ENCODE data around the gene TTC34.
"Not testable (repeated sequence)": the region's sequence is repeated elsewhere in the genome, so short reads cannot be mapped to it uniquely, and the experiment has no call there.

The TTC34 gene

DNA sequence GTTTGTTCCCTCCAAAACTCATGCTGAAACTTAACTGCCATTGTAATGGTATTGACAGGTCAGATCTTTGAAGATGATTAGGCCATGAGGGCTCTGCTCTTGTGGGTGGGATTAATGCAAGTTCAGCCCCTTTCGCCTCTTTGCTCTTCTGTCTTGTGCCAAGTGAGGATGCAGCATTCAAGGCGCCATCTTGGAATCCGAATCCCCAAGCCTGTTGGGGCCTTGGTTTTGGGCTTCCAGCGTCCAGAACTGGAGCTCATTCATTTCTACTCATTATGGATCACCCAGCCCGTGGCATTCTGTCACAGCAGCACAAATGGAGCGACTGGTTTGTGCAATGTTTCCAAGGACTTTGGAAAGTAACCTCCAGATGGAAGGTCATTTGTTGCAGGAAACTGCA, 5.6 kb downstream of the TTC34 start:
- DNase-seq (ENCODE audit: low spot score) = no peak

DNA sequence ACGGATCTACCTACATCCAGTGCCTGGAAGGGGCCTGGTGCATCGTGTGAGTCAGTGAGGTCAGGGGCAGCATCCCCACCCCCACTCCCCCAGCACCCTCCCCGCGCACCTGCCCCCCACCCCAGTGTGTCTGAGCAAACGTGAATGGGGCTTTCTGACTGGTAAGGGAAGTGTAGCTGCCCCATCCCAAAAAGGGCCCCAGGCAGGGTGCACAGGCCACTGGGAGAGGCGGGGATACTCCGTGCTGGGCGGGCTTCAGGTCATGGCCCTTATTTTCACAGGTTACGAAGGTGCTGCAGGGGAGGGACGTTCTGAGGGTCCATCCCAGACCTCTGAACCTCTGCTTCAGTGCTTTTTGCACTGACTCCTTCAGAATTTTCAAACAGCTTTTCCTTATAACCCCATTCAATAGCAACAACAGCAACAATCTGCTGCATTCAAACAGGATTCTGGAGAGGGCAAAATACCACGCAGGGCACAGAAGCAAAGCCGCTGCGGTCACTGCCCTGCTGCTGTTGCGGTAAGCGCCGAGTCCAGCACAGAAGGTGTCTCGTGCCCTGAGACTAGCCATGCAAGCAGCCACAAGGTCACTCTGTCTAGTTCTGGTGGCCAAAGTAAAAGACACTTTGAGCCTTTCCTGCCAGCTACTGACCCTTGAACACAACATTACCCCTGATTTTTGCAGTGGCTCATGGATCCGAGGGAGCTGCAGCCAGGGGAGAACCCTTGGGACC, 10.3 kb downstream of the TTC34 start:
- DNase-seq (ENCODE audit: low spot score) = no peak

DNA sequence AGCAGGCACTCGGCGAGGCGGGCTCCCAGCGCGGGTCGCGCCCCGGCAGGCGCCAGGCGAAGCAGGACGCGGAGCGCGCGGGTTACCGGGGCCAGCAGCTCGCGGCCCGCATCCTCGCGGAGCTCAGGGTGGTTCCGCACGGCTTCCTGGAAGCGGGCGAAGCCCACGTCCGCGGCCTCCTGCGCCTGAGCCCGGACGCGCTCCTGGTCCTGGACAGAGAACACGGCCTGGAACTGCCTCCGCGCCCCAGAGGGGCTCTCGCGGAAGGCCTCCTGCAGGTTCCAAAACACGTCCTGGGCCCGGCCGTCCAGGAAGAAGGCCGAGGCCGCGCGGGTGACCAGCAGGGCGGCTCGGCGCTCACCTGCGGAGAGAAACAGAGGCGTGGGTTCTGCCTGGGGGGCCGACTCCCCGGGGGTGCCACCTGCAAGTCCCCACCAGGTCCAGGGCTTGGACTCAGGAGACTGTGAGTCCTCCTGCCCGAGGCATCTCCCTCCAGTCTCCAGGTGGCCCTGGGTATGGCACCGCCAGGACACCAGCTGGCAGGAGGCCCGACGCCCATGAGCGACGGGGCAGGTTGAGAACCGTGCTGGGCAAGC, 11.4 kb downstream of the TTC34 start:
- no peak for DNase-seq (ENCODE audit: low spot score)

DNA sequence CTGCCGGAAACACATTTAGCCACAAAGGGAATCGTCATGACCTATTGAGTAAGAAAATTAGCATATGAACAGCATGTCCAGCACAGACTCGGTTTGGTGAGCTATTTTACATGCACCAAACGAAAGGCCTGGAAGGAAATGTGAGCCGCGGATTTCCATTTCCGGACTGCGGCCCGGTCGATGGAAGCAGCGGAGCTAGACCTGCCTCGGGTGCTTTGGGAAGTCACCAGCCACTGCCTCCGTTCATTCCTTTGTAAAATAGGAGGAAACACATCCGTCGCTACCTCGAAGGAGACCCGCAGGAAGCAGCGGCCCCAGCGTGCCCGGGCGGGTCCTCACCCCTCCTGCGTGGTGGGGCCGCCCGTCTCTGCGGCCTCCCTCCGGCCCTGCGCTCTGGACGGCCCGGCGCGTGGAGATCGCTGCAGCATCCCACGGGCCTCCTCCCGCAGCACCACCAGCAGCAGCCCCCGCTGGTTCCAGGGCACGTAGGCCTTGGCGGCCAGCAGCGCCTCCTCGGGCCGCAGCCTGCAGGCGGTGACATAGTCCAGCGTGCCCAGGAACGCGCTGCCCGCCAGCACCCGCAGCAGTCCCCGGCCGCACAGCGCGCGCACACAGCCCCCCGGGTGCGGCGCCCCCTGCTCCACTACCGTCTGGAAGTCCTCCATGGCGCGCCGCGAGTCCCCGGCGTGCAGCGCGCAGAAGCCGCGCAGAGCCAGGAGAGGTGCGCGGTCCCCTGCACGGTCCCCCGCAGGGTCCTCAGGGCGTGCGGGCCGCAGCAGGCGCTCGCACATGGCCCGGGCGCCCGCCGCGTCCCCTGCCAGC, 12.1 kb downstream of the TTC34 start:
- no peak for DNase-seq (ENCODE audit: low spot score)

DNA sequence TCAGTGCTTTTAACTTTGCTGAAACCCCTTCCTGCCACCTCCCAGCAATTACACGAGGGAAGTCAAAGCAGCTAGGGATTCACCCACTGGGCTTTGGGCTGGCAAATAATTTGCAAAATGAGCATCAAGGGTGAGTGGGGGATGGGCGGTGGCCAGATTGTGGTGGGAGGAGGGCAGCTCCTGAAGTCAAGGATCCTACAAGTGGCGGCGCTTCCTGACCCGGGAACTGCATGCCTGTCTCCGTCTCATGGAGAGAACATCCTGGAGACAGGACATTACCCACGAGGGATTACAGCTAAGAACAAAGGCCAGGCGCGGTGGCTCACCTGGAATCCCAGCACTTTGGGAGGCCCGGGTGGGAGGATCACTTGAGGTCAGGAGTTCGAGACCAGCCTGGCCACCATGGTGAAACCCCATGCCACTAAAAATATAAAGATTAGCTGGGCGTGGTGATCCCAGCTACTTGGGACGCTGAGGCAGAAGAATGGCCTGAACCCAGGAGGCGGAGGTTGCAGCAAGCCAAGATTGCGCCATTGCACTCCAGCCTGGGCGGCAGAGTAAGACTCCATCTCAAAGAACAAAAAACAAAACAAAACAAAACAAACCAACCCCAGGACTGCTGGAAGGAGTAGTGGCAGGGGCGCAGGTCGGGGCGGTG, 12.9 kb downstream of the TTC34 start:
- DNase-seq (ENCODE audit: low spot score) = no peak

DNA sequence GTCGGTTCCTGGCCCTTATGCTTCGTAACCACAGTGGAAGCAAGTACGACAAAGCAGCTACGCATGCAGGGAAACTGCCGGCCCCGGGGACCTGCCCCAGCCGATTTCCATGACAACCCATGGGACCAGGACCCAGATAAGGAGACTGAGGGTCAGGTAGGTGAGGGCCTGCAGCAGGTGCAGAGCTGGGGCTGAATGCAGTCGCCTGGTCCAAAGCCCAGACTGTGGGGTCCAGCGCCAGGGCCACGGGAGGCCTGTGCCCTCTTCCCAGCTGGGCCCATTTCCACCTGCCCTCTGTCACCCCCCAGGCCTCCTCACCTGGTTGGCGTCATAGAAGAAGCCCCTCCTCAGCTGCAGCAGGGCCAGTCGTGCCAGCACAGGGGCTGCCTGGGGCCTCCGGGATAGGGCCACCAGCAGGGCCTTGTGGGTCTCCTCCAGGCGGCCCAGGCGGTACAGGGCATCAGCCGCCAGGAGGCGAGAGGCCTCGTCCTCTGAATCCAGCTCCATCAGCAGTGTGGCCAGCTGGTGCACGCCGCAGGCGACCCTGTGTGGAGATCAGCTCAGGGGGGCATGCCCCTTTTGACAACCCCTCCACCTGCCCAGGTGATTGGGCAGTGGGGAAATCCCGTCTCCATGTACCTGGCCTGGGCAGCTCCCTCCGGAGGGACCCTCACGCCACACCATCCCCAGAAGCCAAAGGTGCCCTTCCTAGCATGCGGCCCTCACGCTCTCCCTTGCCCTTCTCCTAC, 14.2 kb downstream of the TTC34 start:
- no peak for DNase-seq (ENCODE audit: low spot score)

DNA sequence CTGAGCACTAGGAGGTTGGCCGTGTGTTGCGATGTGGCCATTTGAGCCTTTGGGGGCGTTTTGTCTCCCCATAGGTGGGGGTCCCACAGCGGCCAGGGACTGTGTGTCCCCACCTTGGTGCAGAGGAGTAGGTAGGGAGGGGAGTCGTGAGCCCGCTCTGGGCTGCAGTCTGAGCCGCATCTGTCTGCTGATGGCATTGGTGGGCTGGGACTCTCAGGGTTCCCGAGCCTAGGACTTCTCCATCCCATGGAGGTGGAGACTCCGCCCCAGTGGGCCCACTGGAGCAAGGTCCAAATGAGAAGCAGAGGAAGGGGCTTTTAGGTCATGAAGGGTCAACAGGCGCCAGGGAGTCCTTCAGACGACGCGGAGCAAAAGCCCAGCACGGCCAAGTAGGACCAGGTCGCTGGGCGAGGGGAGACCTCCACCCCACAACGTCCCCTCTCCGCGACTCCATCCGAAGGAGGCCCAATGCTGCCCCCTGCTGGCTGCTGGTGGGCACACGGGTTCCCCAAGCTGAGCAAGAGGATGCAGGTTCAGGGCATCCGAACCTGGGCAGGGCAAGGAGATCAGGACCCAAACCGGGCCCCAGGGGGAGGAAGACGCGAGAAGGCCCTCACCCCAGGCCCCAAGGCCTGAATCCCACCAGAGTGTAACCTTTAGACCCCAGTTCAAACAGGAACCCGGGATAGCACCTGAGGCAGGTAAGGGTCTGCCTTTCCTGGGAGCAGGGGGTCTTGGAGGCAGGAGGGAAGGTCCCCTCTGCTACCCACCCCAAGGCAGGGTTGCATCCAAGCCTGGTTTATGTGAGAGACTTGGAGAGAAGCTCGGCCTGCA, 14.9 kb downstream of the TTC34 start:
- DNase-seq (ENCODE audit: low spot score) = no peak

DNA sequence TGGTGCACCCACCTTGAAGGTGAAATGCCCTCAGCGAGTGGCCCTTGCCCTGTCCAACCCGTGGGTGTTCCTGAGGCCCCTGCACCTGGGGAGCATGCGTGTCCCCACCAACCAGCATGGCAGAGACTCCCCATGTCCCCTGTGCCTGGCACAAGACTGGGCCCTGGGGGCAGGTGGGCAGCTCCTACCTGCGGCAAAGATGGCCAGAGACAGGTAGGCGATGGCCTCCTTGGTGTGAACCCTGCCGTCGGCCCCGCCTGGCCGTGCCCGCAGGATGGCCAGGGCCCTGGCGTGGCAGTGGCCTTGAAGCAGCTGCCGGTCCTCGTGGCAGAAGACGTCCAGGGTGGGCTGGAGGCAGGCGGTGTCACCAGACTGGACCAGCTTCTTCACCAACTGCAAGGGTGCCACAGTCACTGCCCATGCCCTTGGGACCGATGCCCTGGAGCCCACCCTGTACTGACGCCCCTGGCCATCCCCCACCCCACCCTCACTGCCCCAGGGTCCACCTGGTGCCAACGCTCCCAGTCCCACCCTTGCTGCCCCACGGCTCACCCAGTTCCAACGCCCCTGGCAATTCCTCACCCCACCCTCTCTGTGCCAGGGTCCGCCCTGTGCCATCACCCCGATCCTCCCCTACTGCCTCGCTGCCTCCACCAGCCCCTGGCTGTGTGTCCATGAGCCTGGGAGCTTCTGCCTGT, 15.7 kb downstream of the TTC34 start:
- no peak for DNase-seq (ENCODE audit: low spot score)

DNA sequence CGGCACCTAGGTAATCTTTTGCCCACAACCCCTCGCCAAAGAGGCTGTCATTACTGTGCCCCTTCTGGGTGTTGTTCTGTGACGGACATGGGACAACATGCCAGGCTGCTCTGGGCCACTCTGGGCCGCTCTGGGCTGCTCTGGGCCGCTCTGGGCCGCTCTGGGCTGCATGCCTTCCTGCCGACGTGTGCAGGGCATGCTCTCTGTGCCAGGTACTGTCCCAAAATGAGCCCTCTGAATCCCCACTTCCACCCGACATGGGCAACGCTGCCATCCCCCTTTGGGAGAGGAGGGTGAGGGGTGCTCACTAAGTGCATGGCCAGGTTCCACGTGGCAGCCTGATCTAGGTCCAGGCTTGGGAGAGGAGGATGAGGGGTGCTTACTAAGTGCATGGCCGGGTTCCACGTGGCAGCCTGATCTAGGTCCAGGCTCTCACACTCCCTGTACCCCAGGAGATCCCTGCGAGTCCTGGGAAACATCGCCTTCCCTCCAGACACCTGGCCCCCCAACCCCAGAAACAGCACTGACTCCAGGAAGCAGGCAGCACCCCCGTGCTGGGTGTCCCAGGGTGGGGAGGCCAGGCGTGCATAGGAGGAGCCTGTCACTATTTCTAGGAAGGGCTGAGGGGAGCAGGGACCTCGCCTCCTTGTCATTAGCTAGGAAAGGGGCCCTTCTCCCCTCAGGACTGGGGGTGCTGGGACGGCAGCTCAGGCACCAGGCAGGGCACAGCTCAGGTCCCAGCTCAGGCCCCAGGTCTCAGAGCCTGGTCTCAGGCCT, 16.5 kb downstream of the TTC34 start:
- DNase-seq (ENCODE audit: low spot score) = no peak

DNA sequence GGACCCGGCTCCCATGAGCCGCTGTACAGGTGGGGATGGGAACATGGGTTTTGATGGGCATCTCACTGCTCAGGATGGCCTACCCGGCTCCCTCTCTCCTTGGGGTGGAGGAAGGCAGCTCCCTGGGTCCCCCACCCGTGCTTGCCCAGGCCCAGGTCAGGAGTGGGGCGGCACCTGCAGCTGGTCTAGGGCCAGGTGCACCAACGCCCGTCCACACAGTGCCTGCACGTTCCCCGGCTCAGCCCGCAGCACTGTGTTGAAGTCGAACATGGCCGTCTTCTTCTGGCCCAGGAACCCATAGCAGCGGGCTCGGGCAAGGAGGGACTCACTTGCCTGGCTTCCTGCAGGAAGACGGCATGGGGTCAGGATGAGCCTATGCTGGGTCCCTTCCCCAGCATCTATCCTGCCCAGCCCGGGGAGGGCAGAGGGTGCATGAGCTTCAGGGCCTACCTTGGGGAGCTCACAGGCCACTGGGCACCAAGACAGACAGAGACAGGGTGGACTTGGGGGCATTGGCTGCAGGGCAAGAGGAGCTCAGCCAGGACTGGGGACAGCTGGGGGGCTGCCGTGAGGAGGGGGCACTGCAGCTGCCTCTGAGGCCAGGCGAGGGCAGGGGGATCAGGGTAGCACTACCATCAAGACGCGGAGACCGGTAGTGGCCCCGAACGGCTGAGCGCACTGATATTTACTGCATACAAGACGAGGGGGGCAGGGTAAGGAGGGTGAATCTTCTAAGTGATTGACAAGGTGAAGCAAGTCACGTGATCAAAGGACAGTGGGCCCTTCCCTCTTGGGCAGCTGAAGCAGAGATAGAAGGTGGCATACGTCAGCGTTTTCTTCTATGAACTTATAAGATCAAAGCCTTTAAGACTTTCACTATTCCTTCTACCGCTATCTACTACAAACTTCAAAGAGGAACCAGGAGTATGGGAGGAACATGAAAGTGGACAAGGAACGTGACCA, 17.8 kb downstream of the TTC34 start:
- DNase-seq (ENCODE audit: low spot score) = no peak

DNA sequence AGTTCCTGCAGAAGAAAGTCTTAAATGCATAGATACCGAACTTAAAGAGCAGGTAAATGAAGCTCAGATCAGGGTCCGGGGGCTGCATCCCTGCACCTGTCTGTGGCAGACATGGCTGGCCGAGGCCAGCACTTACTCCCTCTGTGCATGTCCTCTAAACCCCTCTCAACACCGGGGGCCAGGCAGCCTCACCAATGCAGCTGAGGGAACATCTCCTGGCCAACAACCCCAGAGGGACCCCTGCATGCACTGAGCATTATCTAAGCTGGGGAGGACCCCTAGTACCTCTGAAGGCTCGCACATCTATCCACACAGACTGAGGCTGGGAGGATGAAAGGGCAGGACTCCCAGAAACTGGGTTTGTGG, 18.4 kb downstream of the TTC34 start:
- DNase-seq (ENCODE audit: low spot score) = no peak

DNA sequence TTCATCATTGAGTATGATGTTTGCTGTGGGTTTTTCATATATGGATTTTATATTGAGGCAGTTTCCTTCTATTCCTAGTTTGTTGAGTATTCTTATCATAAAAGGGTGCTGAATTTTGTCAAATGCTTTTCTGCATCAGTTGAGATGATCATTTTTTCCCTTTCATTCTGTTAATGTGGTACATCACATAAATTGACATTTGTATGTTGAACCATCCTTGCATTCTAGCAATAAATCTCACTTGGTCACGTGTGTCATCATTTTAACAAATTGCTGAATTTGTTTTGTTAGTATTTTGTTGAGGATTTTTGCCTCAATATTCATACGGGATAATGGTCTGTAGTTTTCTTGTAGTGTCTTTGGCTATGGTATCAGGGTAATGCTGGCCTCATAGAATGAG, 19.9 kb downstream of the TTC34 start:
- DNase-seq (ENCODE audit: low spot score) = no peak

DNA sequence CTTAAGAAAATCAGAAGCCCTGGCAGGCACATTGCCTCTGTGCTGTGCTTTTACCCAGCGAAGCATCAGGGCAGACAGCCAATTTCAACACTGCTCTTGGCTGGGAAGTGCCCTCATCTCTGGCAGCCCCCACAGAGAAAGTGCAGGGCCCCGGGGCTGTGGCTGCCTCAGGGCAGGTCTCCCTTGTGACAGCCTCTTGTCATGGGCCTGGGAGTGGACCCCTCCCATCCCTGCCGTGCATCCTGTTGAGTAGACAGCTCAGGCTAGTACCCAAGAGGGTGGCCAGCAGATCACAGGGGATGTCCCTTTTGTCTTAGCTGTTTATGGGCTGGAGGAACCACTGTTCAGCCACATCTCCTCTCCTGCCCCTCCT, 23.3 kb downstream of the TTC34 start:
- no peak for DNase-seq (ENCODE audit: low spot score)

DNA sequence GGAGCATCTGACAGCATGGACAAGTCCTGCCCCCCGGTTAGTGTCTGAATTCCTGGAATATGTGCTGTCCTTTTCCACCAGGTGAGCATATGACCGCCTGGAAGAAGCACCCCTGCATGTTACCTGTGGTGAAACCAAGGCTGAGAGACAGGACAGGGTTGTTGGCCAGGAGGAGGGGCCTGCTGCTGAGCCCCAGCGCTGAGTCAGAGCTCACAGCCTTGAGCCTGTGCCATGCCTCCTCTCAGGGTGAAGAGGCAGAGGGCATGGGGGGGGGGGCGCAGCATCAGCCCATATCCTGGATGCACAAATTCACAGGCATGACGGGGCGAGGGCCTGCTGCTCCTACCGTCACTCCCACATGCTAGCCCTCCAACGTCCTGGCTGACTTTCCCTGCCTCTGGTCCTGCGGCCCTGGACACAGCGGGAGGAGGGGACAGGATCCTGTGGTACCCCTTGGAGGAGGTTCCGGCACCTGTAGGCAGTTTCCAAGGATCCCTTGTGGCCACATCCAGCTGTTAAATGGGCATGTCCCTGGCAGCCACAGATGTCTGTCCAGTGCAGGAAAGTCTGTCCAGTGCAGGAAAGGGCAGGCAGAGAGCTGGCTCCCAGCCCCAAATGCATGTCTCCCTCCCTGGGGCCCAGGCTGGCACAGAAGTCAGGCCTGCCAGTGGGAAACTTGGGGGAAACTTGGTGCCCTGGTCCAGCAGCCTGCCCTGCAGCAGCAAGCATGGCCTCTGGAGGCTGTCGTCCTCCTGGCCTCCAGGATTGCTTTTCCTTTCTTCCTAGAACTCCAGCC, 23.9 kb downstream of the TTC34 start:
- no peak for DNase-seq (ENCODE audit: low spot score)

DNA sequence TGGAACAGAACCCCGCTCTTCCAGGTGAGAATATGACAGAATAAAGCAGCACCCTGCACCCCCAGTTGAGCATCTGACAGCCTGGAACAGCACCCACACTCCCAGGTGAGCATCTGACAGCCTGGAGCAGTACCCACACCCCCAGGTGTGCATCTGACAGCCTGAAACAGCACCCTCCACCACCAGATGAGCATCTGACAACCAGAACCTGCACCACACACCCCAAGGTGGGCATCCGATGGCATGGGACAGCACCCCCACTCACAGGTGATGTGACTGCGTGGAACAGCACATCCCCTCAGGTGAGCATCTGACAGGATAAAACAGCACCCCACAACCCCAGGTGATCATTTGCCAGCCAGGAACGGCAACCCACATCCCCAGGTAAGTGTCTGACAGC, 26.2 kb downstream of the TTC34 start:
- not testable (repeated sequence) for DNase-seq (ENCODE audit: low spot score)

DNA sequence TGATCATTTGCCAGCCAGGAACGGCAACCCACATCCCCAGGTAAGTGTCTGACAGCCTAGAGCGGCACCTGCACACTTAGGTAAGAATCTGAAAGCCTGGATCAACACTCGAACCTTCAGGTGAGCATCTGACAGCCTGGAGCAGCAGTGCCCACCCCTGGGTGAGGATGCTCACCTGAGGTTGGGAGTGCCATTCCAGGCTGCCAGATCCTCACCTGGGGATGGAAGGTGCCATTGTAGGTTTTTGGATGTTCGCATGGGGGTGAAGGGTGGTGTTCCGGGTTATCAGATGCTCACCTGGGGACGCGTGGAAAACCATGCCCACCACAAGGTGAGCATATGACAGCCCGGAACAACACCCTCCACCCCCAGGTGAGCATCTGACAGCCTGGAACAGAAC, 33.4 kb downstream of the TTC34 start:
- not testable (repeated sequence) for DNase-seq (ENCODE audit: low spot score)

DNA sequence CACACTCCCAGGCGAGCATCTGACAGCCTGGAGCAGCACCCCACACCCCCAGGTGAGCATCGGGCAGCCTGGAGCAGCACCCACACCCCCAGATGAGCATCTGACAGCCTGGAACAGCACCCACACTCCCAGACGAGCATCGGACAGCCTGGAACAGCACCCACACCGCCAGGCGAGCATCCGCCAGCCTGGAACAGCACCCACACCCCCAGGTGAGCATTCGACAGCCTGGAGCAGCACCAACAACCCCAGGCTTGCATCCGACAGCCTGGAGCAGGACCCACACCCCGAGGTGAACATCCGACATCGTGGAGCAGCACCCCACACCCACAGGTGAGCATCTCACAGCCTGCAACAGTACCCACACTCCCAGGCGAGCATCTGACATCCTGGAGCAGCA, 42.1 kb downstream of the TTC34 start:
- DNase-seq (ENCODE audit: low spot score) = not testable (repeated sequence)

DNA sequence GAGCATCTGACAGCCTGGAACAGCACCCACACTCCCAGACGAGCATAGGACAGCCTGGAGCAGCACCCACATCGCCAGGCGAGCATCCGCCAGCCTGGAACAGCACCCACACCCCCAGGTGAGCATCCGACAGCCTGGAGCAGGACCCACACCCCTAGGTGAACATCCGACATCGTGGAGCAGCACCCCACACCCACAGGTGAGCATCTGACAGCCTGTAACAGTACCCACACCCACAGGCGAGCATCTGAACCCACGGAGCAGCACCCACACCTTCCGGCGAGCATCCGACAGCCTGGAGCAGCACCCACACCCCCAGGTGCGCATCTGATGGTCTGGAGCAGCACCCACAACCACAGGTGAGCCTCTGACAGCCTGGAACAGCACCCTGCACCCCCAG, 44.0 kb downstream of the TTC34 start:
- not testable (repeated sequence) for DNase-seq (ENCODE audit: low spot score)

Measured in AG08396 (cell line).